Measurements from ENCODE around the gene RTP2. TPM values are rescaled to one million over a fixed set of nuclear protein-coding genes. Genes with fewer than 3 reads are reported as not detected.

RTP2 gene
- total RNA-seq, 2 experiments from 2014 or later = not detected

GRCh38 chr3:187737006-187737367 lies 34.6 kb upstream of the RTP2 start:
- Mint-ChIP-seq H3K27me3 (peaks cover 3% of the 10 kb centered on the region), H3K36me3 (ENCODE audit: low read depth) (peaks cover 6% of the 10 kb centered on the region), H3K4me3 (peak overlapping the region; percentile 89), H3K27ac (peak overlapping the region; percentile 55), H3K4me1 (peaks cover 44% of the 10 kb centered on the region), H3K9me3 (no peaks in the 10 kb centered on the region)
- CTCF ChIA-PET = interaction anchor here (0.6 to 6.6 kb wide), 6 partner anchors 161 to 1442 kb away, joined by 3 to 493 read pairs (median 4); partner anchors contain the start of gene RTP4
- DNase-seq = no peak
- POLR2A ChIA-PET = interaction anchor here (4.5 kb wide), 1 partner anchor 238 kb away, joined by 21 read pairs; no protein-coding TSS in a partner anchor

- Mint-ChIP-seq H3K4me3 (peak overlapping the region; percentile 89), H3K27ac (no peak overlapping the region), H3K36me3 (ENCODE audit: low read depth) (peaks cover 9% of the 10 kb centered on the region), H3K9me3 (no peaks in the 10 kb centered on the region), H3K4me1 (peaks cover 39% of the 10 kb centered on the region), H3K27me3 (peaks cover 3% of the 10 kb centered on the region)
- POLR2A ChIA-PET = no interaction called here
- DNase-seq = no peak
- CTCF ChIA-PET = interaction anchor here (0.6 to 6.6 kb wide), 9 partner anchors 9 to 1442 kb away, joined by 3 to 493 read pairs (median 3); partner anchors contain the start of genes BCL6 and RTP4
These were observed 34.1 kb upstream of the RTP2 start for GRCh38 chr3:187736418-187736871.

- POLR2A ChIA-PET = no interaction called here
- Mint-ChIP-seq H3K27ac (no peak overlapping the region), H3K4me3 (no peak overlapping the region), H3K4me1 (peaks cover 35% of the 10 kb centered on the region), H3K9me3 (no peaks in the 10 kb centered on the region), H3K36me3 (ENCODE audit: low read depth) (peaks cover 14% of the 10 kb centered on the region), H3K27me3 (peaks cover 3% of the 10 kb centered on the region)
- CTCF ChIA-PET = interaction anchor here (0.8 to 6.6 kb wide), 7 partner anchors 9 to 1306 kb away, joined by 3 to 493 read pairs (median 4); partner anchors contain the start of gene BCL6
- no peak for DNase-seq
These were observed 33.5 kb upstream of the RTP2 start for GRCh38 chr3:187735837-187736236.

- H3K9me3 Mint-ChIP-seq = no peaks in the 10 kb centered on the region
- CTCF ChIA-PET = interaction anchor here (0.8 to 6.6 kb wide), 5 partner anchors 8 to 1220 kb away, joined by 3 to 493 read pairs (median 4); partner anchors contain the start of gene BCL6
- H3K27me3 Mint-ChIP-seq = peaks cover 3% of the 10 kb centered on the region
- no peak for DNase-seq
- no peak overlapping the region for H3K4me3 Mint-ChIP-seq
- H3K4me1 Mint-ChIP-seq = peaks cover 31% of the 10 kb centered on the region
- peaks cover 14% of the 10 kb centered on the region for H3K36me3 Mint-ChIP-seq (ENCODE audit: low read depth)
- POLR2A ChIA-PET = no interaction called here
- no peak overlapping the region for H3K27ac Mint-ChIP-seq
These were observed 33.0 kb upstream of the RTP2 start for GRCh38 chr3:187735383-187735782.

GRCh38 chr3:187734841-187735240 lies 32.5 kb upstream of the RTP2 start:
- Mint-ChIP-seq H3K27ac (no peak overlapping the region), H3K9me3 (no peaks in the 10 kb centered on the region), H3K27me3 (peaks cover 3% of the 10 kb centered on the region), H3K36me3 (ENCODE audit: low read depth) (peaks cover 16% of the 10 kb centered on the region), H3K4me3 (no peak overlapping the region), H3K4me1 (peaks cover 26% of the 10 kb centered on the region)
- ChIA-PET POLR2A (interaction anchor here (1.5 kb wide), 1 partner anchor 11 kb away, joined by 4 read pairs; the partner anchor contains the start of gene BCL6), CTCF (interaction anchor here (0.8 to 6.6 kb wide), 4 partner anchors 8 to 1221 kb away, joined by 3 to 493 read pairs (median 4); no protein-coding TSS in a partner anchor)
- DNase-seq = no peak

GRCh38 chr3:187733371-187733770 lies 31.0 kb upstream of the RTP2 start:
- CTCF ChIA-PET = interaction anchor here (1.6 to 2.1 kb wide), 2 partner anchors 11 to 1221 kb away, joined by 5 read pairs; partner anchors contain the start of gene BCL6
- Mint-ChIP-seq H3K9me3 (no peaks in the 10 kb centered on the region), H3K4me3 (no peak overlapping the region), H3K36me3 (ENCODE audit: low read depth) (peaks cover 26% of the 10 kb centered on the region), H3K4me1 (peaks cover 17% of the 10 kb centered on the region), H3K27ac (no peak overlapping the region), H3K27me3 (peaks cover 3% of the 10 kb centered on the region)
- DNase-seq = no peak
- POLR2A ChIA-PET = interaction anchor here (1.5 kb wide), 1 partner anchor 12 kb away, joined by 4 read pairs; the partner anchor contains the start of gene BCL6

GRCh38 chr3:187729598-187729997 lies 27.2 kb upstream of the RTP2 start:
- DNase-seq = no peak
- Mint-ChIP-seq H3K9me3 (no peaks in the 10 kb centered on the region), H3K36me3 (ENCODE audit: low read depth) (peaks cover 34% of the 10 kb centered on the region), H3K27ac (no peak overlapping the region), H3K4me1 (no peaks in the 10 kb centered on the region), H3K4me3 (no peak overlapping the region), H3K27me3 (no peaks in the 10 kb centered on the region)
- POLR2A ChIA-PET = no interaction called here
- CTCF ChIA-PET = interaction anchor here (1.9 kb wide), 1 partner anchor 10 kb away, joined by 16 read pairs; no protein-coding TSS in a partner anchor

- no peaks in the 10 kb centered on the region for H3K9me3 Mint-ChIP-seq
- no peaks in the 10 kb centered on the region for H3K4me1 Mint-ChIP-seq
- ChIA-PET CTCF (no interaction called here), POLR2A (no interaction called here)
- no peak for DNase-seq
- H3K4me3 Mint-ChIP-seq = no peak overlapping the region
- H3K27me3 Mint-ChIP-seq = no peaks in the 10 kb centered on the region
- peaks cover 38% of the 10 kb centered on the region for H3K36me3 Mint-ChIP-seq (ENCODE audit: low read depth)
- no peak overlapping the region for H3K27ac Mint-ChIP-seq
These were observed 26.7 kb upstream of the RTP2 start for GRCh38 chr3:187728940-187729583.

GRCh38 chr3:187728248-187728647 lies 25.9 kb upstream of the RTP2 start:
- Mint-ChIP-seq H3K4me1 (no peaks in the 10 kb centered on the region), H3K27ac (no peak overlapping the region), H3K9me3 (no peaks in the 10 kb centered on the region), H3K4me3 (no peak overlapping the region), H3K27me3 (no peaks in the 10 kb centered on the region), H3K36me3 (ENCODE audit: low read depth) (peaks cover 33% of the 10 kb centered on the region)
- ChIA-PET POLR2A (no interaction called here), CTCF (no interaction called here)
- no peak for DNase-seq

GRCh38 chr3:187726564-187726963 lies 24.2 kb upstream of the RTP2 start:
- no peaks in the 10 kb centered on the region for H3K27me3 Mint-ChIP-seq
- no peak overlapping the region for H3K27ac Mint-ChIP-seq
- no peak overlapping the region for H3K4me3 Mint-ChIP-seq
- CTCF ChIA-PET = interaction anchor here (0.7 to 1.6 kb wide), 4 partner anchors 9 to 47 kb away, joined by 3 to 6 read pairs (median 4); no protein-coding TSS in a partner anchor
- H3K36me3 Mint-ChIP-seq (ENCODE audit: low read depth) = peaks cover 30% of the 10 kb centered on the region
- H3K4me1 Mint-ChIP-seq = no peaks in the 10 kb centered on the region
- DNase-seq = no peak
- H3K9me3 Mint-ChIP-seq = no peaks in the 10 kb centered on the region
- POLR2A ChIA-PET = no interaction called here

GRCh38 chr3:187725653-187726370 lies 23.5 kb upstream of the RTP2 start:
- CTCF ChIA-PET = interaction anchor here (1.6 kb wide), 1 partner anchor 10 kb away, joined by 4 read pairs; no protein-coding TSS in a partner anchor
- DNase-seq = no peak
- no peaks in the 10 kb centered on the region for H3K27me3 Mint-ChIP-seq
- peaks cover 23% of the 10 kb centered on the region for H3K36me3 Mint-ChIP-seq (ENCODE audit: low read depth)
- no peak overlapping the region for H3K27ac Mint-ChIP-seq
- no peaks in the 10 kb centered on the region for H3K9me3 Mint-ChIP-seq
- no peak overlapping the region for H3K4me3 Mint-ChIP-seq
- H3K4me1 Mint-ChIP-seq = no peaks in the 10 kb centered on the region
- POLR2A ChIA-PET = no interaction called here

- no peaks in the 10 kb centered on the region for H3K27me3 Mint-ChIP-seq
- no peak for DNase-seq
- no peaks in the 10 kb centered on the region for H3K4me1 Mint-ChIP-seq
- peaks cover 27% of the 10 kb centered on the region for H3K36me3 Mint-ChIP-seq (ENCODE audit: low read depth)
- H3K4me3 Mint-ChIP-seq = no peak overlapping the region
- ChIA-PET POLR2A (no interaction called here), CTCF (no interaction called here)
- H3K9me3 Mint-ChIP-seq = no peaks in the 10 kb centered on the region
- H3K27ac Mint-ChIP-seq = no peak overlapping the region
These were observed 22.9 kb upstream of the RTP2 start for GRCh38 chr3:187725224-187725623.

GRCh38 chr3:187722206-187722612 lies 19.9 kb upstream of the RTP2 start:
- no peak for DNase-seq
- H3K36me3 Mint-ChIP-seq (ENCODE audit: low read depth) = peaks cover 15% of the 10 kb centered on the region
- no peaks in the 10 kb centered on the region for H3K9me3 Mint-ChIP-seq
- H3K4me3 Mint-ChIP-seq = no peak overlapping the region
- no peaks in the 10 kb centered on the region for H3K4me1 Mint-ChIP-seq
- H3K27ac Mint-ChIP-seq = no peak overlapping the region
- no peaks in the 10 kb centered on the region for H3K27me3 Mint-ChIP-seq
- ChIA-PET CTCF (interaction anchor here (1.3 kb wide), 1 partner anchor 43 kb away, joined by 3 read pairs; no protein-coding TSS in a partner anchor), POLR2A (no interaction called here)
